BE2C (cell line): ENCODE results near the gene MED13.

ENCODE experiments used
- DNase-seq: peaks from one replicate; pipeline ENCODE4 v3.0.0-alpha.2; 2020
- H3K27me3 ChIP-seq: fragments of 250-450 bp; sonication (Bioruptor Pico); 2 replicates; pipeline ENCODE4 v1.5.1; 2020; ENCODE audit warnings: mild to moderate bottlenecking
- H3K36me3 ChIP-seq: fragments of 250-450 bp; sonication (Bioruptor Pico); 2 replicates; pipeline ENCODE4 v1.5.1; 2020; ENCODE audit warnings: mild to moderate bottlenecking
- H3K4me1 ChIP-seq: fragments of 250-450 bp; sonication (Bioruptor Pico); 2 replicates; pipeline ENCODE4 v1.5.1; 2020
- H3K4me3 ChIP-seq: 2 replicates; pipeline ENCODE4 v1.5.1; 2011; ENCODE audit warnings: low read depth, low read length
- H3K9me3 ChIP-seq: fragments of 250-450 bp; sonication (Bioruptor Pico); 2 replicates; pipeline ENCODE4 v1.5.1; 2020
- CTCF ChIP-seq: IDR thresholded peaks from 2 replicates; pipeline ENCODE4 v1.5.1; 2012; ENCODE audit warnings: mild to moderate bottlenecking, low read depth, low read length

MED13 gene

GRCh38 chr17:61972311-61972710, 92.8 kb downstream of the MED13 start:
- Histone ChIP-seq H3K27me3 (no peaks in the 10 kb centered on the region), H3K9me3 (no peaks in the 10 kb centered on the region), H3K36me3 (peaks cover 74% of the 10 kb centered on the region), H3K4me3 (no peak overlapping the region), H3K4me1 (no peaks in the 10 kb centered on the region)
- no peak for DNase-seq
- no peak for TF ChIP-seq CTCF

GRCh38 chr17:61970030-61970429, 95.0 kb downstream of the MED13 start:
- TF ChIP-seq CTCF: no peak
- Histone ChIP-seq H3K27me3 (no peaks in the 10 kb centered on the region), H3K9me3 (no peaks in the 10 kb centered on the region), H3K4me3 (no peak overlapping the region), H3K4me1 (peaks cover 6% of the 10 kb centered on the region; the same call in 1 of the 2 replicates), H3K36me3 (peaks cover 74% of the 10 kb centered on the region)
- DNase-seq: no peak

- peaks cover 82% of the 10 kb centered on the region for H3K36me3 ChIP-seq
- no peaks in the 10 kb centered on the region for H3K27me3 ChIP-seq
- peaks cover 6% of the 10 kb centered on the region; the same call in 1 of the 2 replicates for H3K4me1 ChIP-seq
- no peaks in the 10 kb centered on the region for H3K9me3 ChIP-seq
- H3K4me3 ChIP-seq: no peak overlapping the region
- no peak for DNase-seq
- no peak for TF ChIP-seq CTCF
Observed at GRCh38 chr17:61968757-61969156, 96.3 kb downstream of the MED13 start.

GRCh38 chr17:61967729-61968128, 97.3 kb downstream of the MED13 start:
- H3K4me3 ChIP-seq: no peak overlapping the region
- DNase-seq: no peak
- H3K9me3 ChIP-seq: no peaks in the 10 kb centered on the region
- TF ChIP-seq CTCF: no peak
- H3K36me3 ChIP-seq: peaks cover 79% of the 10 kb centered on the region
- peaks cover 6% of the 10 kb centered on the region; the same call in 1 of the 2 replicates for H3K4me1 ChIP-seq
- no peaks in the 10 kb centered on the region for H3K27me3 ChIP-seq

- Histone ChIP-seq H3K9me3 (no peaks in the 10 kb centered on the region), H3K4me1 (peaks cover 6% of the 10 kb centered on the region; the same call in 1 of the 2 replicates), H3K27me3 (no peaks in the 10 kb centered on the region), H3K36me3 (peaks cover 80% of the 10 kb centered on the region), H3K4me3 (no peak overlapping the region)
- no peak for TF ChIP-seq CTCF
- no peak for DNase-seq
Observed at GRCh38 chr17:61966191-61966590, 98.9 kb downstream of the MED13 start.

- H3K9me3 ChIP-seq: no peaks in the 10 kb centered on the region
- no peaks in the 10 kb centered on the region for H3K4me1 ChIP-seq
- no peak for TF ChIP-seq CTCF
- no peak for DNase-seq
- no peaks in the 10 kb centered on the region for H3K27me3 ChIP-seq
- peaks cover 77% of the 10 kb centered on the region for H3K36me3 ChIP-seq
- H3K4me3 ChIP-seq: no peak overlapping the region
Observed at GRCh38 chr17:61955619-61956018, 109.5 kb downstream of the MED13 start.
